ENCODE data around the gene PRKAB1.

GRCh38 chr12:119669744-119670472 is 2.0 kb downstream of the PRKAB1 start:
- TF ChIP-seq CTCF (IDR thresholded peaks at IDR 0.05) (no peak), POLR2A (IDR thresholded peaks at IDR 0.05) (no peak)

All from heart left ventricle (tissue), 13 donors.